IPS DF 6.9 (cell line): ENCODE results near the gene TSGA10IP.

Source experiments
- DNase-seq: peaks from one replicate; pipeline ENCODE4 v3.0.0-alpha.2; 2013; ENCODE audit warnings: low read depth, low spot score
- H3K27ac ChIP-seq: one replicate; pipeline ENCODE4 v1.5.1; 2013; ENCODE audit warnings: low read length, control low read depth
- H3K27me3 ChIP-seq: 2 replicates; pipeline ENCODE4 v1.6.1; 2013; ENCODE audit warnings: mild to moderate bottlenecking, low read length; ENCODE audit not compliant: control insufficient read depth, insufficient read depth
- H3K36me3 ChIP-seq: 2 replicates; pipeline ENCODE4 v1.6.1; 2013; ENCODE audit warnings: low read length; ENCODE audit not compliant: control insufficient read depth, insufficient read depth
- H3K4me1 ChIP-seq: 2 replicates; pipeline ENCODE4 v1.6.1; 2013; ENCODE audit warnings: low read length; ENCODE audit not compliant: control insufficient read depth, insufficient read depth
- H3K4me3 ChIP-seq: 2 replicates; pipeline ENCODE4 v1.5.1; 2013; ENCODE audit warnings: mild to moderate bottlenecking, low read length
- H3K9me3 ChIP-seq: 2 replicates; pipeline ENCODE4 v1.6.1; 2013; ENCODE audit warnings: low read length, inconsistent platforms; ENCODE audit not compliant: control insufficient read depth, insufficient read depth
- WGBS: extraction: QIAGEN DNeasy Blood & Tissue Kit; methylation state at CpG from one replicate; pipeline ENCODE4 v1.1.7; 2013; ENCODE audit warnings: mixed read lengths, missing lambda C conversion rate; ENCODE audit not compliant: insufficient read length, insufficient coverage; 5-methylcytosine and 5-hydroxymethylcytosine counted together

TSGA10IP gene

DNA sequence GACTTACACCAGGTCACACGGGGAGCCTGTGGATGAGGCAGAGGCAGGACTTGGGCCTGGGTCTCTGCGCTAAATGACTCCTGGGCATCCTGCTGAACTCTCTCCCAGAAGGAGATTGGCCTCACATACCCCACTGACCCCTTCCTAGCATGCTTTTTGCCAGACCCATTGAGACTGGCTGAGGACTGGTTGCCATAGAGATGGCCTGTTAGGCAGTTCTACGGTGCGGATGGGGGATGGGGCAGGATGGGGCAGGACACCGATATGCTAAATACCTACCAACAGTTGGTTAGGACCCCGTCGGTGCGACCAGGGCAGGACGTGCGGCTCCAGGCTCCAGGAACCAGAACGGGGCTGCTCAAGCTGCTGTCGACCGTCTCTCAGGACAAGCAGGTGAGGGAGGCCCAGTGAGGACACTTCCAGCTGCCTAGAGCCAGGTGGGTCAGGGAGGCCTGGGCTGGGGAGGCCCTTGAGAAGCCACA lies at the start of gene TSGA10IP:
TSS of gene TSGA10IP (plus strand) at position 51 of the 482 bp plus-strand sequence. CDS start at position 247, 196 bp downstream.
- Histone ChIP-seq H3K9me3 (no peaks in the 10 kb centered on the region), H3K36me3 (no peaks in the 10 kb centered on the region), H3K27ac (no peak within 1 kb of the TSS), H3K27me3 (no peaks in the 10 kb centered on the region), H3K4me1 (peaks cover 13% of the 10 kb centered on the region), H3K4me3 (no peak within 1 kb of the TSS; the same call in 1 of the 2 replicates)
- no CpG with 5 or more reads among the region's 13 CpGs for WGBS
- DNase-seq = no peak

DNA sequence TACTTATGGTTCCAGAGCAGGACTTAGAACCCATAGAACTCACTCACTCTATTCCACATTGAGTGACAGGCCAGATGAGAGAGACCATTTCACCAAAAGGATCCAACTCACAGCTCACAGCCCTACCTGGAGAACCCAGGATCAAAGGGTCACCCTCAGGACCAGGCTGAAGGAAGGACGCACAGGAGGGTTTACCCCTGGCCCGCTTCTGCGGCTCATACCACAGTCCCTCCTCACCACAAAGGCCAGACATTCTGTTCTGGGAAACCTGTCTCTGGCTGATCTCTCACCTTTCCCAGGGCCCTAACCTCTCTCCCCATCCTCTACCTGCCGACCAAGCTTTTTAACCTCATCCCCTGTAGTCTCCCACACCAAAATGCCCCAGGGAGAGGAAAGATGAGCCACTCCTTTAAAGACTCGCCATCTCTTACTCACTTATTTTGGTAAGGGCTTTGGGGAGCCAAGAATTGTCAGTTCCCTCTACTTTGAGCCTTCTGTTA lies 49.7 kb upstream of the TSGA10IP start:
- no CpG with 5 or more reads among the region's 5 CpGs for WGBS
- no peak for DNase-seq

GRCh38 chr11:65896034-65896999 lies 49.0 kb upstream of the TSGA10IP start:
- H3K27ac ChIP-seq = no peak overlapping the region
- H3K36me3 ChIP-seq = no peaks in the 10 kb centered on the region
- no peak overlapping the region for H3K4me3 ChIP-seq
- no CpG with 5 or more reads among the region's 14 CpGs for WGBS
- no peaks in the 10 kb centered on the region for H3K9me3 ChIP-seq
- H3K27me3 ChIP-seq = peaks cover 7% of the 10 kb centered on the region; the same call in 1 of the 2 replicates
- peaks cover 5% of the 10 kb centered on the region; the same call in 1 of the 2 replicates for H3K4me1 ChIP-seq
- no peak for DNase-seq

More for the DNA sequence above, 49.7 kb upstream of the TSGA10IP start:
- peaks cover 5% of the 10 kb centered on the region; the same call in 1 of the 2 replicates for H3K27me3 ChIP-seq
- no peak overlapping the region for H3K27ac ChIP-seq
- H3K9me3 ChIP-seq = no peaks in the 10 kb centered on the region
- H3K4me1 ChIP-seq = peaks cover 5% of the 10 kb centered on the region; the same call in 1 of the 2 replicates
- no peaks in the 10 kb centered on the region for H3K36me3 ChIP-seq
- no peak overlapping the region for H3K4me3 ChIP-seq

DNA sequence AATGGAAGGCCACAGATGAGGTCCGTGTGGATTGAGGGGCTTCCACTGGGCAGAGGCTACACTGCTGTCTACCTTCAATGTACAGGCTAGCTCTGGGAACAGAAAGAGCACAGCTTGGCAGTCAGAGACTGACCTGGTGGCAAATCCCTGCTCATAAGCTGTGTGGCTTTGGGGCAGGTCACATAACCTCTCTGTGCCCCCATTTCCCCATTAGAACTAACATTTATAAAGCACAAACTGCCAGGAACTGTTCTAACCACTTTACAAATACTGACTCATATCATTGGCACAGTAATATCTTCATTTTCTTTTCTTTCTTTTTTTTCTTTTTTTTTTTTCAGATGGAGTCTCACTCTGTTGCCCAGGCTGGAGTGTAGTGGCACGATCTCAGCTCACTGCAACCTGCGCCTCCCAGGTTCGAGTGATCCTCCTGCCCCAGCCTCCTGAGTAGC lies 48.2 kb upstream of the TSGA10IP start:
- DNase-seq = no peak
- Histone ChIP-seq H3K27ac (no peak overlapping the region), H3K27me3 (peaks cover 11% of the 10 kb centered on the region; the same call in 1 of the 2 replicates), H3K4me3 (no peak overlapping the region), H3K4me1 (peaks cover 4% of the 10 kb centered on the region; the same call in 1 of the 2 replicates), H3K9me3 (no peaks in the 10 kb centered on the region), H3K36me3 (no peaks in the 10 kb centered on the region)
- no CpG with 5 or more reads among the region's 4 CpGs for WGBS

DNA sequence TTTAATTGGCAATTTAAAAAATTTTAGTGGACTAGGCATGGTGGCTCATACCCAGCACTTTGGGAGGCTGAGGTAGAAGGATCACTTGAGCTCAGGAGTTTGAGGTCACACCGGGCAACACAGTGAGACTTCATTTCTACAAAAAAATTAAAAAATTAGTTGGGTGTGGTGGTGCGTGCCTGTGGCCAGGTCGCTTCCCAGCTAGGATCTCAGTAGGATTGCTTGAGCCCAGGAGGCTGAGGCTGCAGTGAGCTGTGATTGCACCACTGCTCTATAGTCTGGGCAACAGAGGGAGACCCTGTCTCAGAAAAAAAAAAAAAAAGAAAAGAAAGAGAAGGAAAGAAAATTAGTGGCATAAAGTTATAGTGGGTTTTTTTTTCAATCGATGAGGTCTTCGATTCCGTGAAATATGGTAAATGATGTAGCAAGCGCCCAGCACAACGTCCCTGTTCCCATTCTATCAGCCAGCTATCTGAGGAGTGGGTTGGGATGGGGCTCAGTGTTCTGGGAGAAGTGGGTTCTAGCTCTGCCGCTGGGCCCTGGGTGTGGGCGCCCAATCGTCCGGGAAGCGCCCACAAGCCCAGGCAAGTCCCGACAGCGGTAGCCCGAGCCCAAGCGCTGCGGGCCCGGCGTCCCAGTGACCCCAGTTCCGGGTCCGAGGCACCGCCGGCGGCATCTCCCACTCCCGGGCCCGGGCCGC lies 46.5 kb upstream of the TSGA10IP start:
- Histone ChIP-seq H3K27ac (no peak overlapping the region), H3K36me3 (no peaks in the 10 kb centered on the region), H3K4me3 (peak overlapping the region; percentile 48; the same call in 1 of the 2 replicates), H3K27me3 (peaks cover 13% of the 10 kb centered on the region; the same call in 1 of the 2 replicates), H3K4me1 (no peaks in the 10 kb centered on the region), H3K9me3 (no peaks in the 10 kb centered on the region)
- DNase-seq = no peak
- no CpG with 5 or more reads among the region's 28 CpGs for WGBS

DNA sequence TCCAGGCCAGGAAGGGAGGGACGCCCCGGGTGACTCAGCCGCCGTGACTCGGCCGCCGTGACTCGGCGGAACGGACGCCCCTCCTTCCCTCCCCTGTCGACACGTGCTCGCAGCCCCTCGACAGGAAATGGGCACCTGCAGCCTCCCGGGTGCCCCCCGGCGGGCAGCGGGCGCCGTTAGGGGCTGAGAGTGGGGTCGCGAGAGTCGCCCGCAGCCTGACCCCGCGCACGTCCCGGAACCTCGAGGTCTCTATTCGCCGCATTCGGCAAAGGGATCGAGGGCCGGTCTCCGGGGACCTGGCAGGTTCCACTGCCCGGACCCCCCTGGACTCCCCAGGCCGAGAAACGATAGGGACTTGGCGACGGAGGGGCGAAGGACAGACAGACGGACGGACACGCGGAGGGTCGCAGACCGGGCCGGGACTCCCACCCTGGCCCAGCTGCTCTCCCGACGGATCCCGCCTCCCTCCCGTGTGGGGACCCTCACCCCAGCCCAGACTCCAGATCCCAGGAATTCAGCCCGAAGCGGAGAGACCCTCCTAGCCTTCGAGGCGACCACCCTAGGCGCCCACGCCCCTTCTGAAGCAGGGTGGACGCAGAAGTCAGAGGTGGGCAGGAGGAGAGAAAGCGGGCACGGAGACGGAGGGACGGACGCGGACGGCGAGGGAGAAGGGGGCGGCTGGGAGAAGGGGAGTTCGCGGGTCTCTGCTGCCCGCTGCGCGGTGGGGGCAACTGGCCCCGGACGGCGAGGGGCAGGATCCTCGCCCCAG lies 45.7 kb upstream of the TSGA10IP start:
- peaks cover 13% of the 10 kb centered on the region; the same call in 1 of the 2 replicates for H3K27me3 ChIP-seq
- no peaks in the 10 kb centered on the region for H3K9me3 ChIP-seq
- no CpG with 5 or more reads among the region's 78 CpGs for WGBS
- H3K4me3 ChIP-seq = peak overlapping the region; percentile 48; the same call in 1 of the 2 replicates
- no peak overlapping the region for H3K27ac ChIP-seq
- H3K4me1 ChIP-seq = no peaks in the 10 kb centered on the region
- H3K36me3 ChIP-seq = no peaks in the 10 kb centered on the region
- no peak for DNase-seq

DNA sequence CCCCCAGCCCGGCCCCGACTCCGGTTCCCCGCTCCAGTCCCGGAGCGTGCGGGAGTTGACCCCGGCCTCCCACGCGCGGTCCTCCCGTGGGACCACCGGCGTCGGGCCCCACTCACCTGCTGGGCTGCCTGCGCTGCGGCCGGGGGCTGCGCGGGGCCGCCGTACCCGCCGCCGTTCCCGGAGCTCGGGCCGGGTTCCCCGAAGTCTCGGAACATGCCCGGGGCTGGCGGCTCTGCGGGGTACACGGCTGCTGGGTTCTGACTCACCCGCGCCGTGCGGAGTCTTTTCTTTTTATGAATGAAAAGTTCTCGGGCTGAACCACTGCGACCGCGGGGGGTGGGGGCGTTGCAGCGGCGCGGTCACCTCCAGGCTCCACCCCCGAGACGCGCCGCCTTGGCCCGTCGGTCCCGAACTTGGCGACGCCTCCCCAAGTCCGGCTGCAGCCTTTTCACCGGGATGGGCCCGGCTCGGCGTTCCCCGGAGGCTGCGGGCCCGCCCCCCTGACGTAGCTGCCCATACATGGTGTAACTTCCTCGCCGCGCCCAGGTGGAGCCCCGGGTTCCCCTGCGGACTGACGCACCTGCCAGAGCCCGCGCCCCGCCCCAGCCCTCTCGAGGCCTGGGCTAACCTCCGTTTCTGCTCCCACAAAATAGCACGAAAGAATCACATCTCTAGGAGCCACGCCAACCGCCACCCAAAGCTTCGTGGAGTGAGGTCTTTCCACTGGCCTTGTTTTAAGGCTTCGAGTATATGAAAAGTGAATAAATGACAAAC lies 45.0 kb upstream of the TSGA10IP start, which contains the start of gene FOSL1:
TSS of gene FOSL1 (minus strand) at position 264 of the 774 bp plus-strand sequence. CDS start at position 215, 49 bp downstream.
- no peak within 1 kb of the TSS for H3K27ac ChIP-seq
- DNase-seq = no peak
- H3K9me3 ChIP-seq = no peaks in the 10 kb centered on the region
- H3K27me3 ChIP-seq = peaks cover 13% of the 10 kb centered on the region; the same call in 1 of the 2 replicates
- no CpG with 5 or more reads among the region's 80 CpGs for WGBS
- peak within 1 kb of the TSS; percentile 48; the same call in 1 of the 2 replicates for H3K4me3 ChIP-seq
- H3K4me1 ChIP-seq = no peaks in the 10 kb centered on the region
- no peaks in the 10 kb centered on the region for H3K36me3 ChIP-seq

- no peak overlapping the region for H3K4me3 ChIP-seq
- H3K27me3 ChIP-seq = peaks cover 13% of the 10 kb centered on the region; the same call in 1 of the 2 replicates
- H3K9me3 ChIP-seq = no peaks in the 10 kb centered on the region
- WGBS = no CpG with 5 or more reads among the region's 11 CpGs
- no peak overlapping the region for H3K27ac ChIP-seq
- DNase-seq = no peak
- no peaks in the 10 kb centered on the region for H3K36me3 ChIP-seq
- no peaks in the 10 kb centered on the region for H3K4me1 ChIP-seq
Observed at GRCh38 chr11:65900899-65901180, 44.4 kb upstream of the TSGA10IP start.

DNA sequence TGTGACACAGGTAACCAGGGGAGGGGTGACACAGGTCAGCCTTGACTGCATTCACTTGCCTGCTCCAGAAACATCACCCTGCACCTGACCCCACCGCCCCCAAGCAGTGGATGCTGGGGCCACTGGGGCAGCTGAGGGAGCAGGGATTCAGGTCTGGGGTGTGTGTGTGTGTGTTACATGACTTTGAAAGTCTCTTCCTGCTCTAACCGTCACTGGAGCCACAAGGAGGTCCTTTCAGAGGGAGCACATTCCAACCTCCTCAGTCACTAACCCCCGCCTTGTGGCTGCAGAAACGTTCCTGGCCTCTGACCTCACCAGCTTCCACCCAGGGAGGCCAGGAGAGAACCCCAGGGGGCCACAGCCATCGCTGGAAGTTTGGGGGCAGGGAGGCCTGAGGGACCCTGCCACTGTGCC lies 42.2 kb upstream of the TSGA10IP start:
- peaks cover 13% of the 10 kb centered on the region; the same call in 1 of the 2 replicates for H3K27me3 ChIP-seq
- DNase-seq = no peak
- H3K4me3 ChIP-seq = no peak overlapping the region
- no CpG with 5 or more reads among the region's 5 CpGs for WGBS
- H3K9me3 ChIP-seq = no peaks in the 10 kb centered on the region
- H3K36me3 ChIP-seq = no peaks in the 10 kb centered on the region
- H3K4me1 ChIP-seq = no peaks in the 10 kb centered on the region
- H3K27ac ChIP-seq = no peak overlapping the region
